ENCODE measurements around the gene TLE7.

The TLE7 gene

DNA sequence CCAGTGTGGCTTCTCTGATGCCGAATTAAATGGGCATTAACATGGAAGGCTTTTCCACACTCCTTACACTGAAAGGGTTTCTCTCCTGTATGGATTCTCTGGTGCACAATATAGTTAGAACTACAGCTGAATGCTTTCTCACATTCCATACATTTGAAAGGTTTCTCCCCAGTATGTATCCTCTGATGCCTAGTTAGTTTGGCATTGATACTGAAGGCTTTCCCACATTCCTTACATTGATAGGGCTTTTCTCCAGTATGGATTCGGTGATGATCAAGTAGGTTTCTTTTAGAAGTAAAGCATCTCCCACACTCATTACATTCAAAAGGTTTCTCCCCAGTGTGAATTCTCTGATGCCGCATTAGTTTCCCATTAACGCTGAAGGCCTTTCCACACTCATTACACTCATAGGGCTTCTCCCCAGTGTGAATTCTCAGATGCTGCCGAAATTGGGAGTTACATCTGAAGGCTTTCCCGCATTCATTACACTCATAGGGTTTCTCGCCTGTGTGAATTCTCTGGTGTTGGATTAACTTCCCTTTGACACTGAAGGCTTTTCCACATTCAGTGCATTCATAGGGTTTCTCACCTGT lies 6.5 kb upstream of the TLE7 start:
- no peak overlapping the region for H3K9ac ChIP-seq (ENCODE audit: low read length)
- peak overlapping the region; percentile 70 for H3K4me3 ChIP-seq (ENCODE audit: low read length)
- no peak for DNase-seq (ENCODE audit: low read depth)
- H3K36me3 ChIP-seq (ENCODE audit: control insufficient read depth, insufficient read depth, low read length, severe bottlenecking): peaks cover 65% of the 10 kb centered on the region
- no peaks in the 10 kb centered on the region for H3K4me1 ChIP-seq (ENCODE audit: control insufficient read depth, insufficient read depth, low read length)
- H3K27me3 ChIP-seq (replicated peaks; ENCODE audit: control insufficient read depth, insufficient read depth, low read length): no peaks in the 10 kb centered on the region
- peaks cover 96% of the 10 kb centered on the region for H3K9me3 ChIP-seq (ENCODE audit: control insufficient read depth, low read length)

DNA sequence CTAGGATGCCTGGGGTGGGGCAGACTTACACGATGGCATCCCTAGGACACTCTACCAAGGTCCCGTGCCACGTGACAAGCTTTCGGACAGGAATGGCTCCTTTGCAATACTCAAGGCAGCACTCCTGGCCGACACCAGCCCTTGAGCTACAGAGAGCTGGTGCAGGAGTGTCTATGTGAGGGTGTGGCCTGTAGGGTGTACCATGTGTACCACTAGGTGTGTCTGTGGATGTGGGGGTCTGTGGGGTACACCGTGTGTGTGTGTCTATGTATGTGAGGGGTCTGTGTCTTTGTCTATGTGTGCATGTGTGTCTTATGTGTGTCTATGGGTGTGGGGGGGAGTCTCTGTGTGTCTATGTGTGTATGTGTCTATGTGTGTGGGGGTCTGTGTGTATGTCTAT lies 1.9 kb upstream of the TLE7 start:
- no peaks in the 10 kb centered on the region for H3K4me1 ChIP-seq (ENCODE audit: control insufficient read depth, insufficient read depth, low read length)
- peaks cover 6% of the 10 kb centered on the region for H3K27me3 ChIP-seq (replicated peaks; ENCODE audit: control insufficient read depth, insufficient read depth, low read length)
- peaks cover 64% of the 10 kb centered on the region for H3K9me3 ChIP-seq (ENCODE audit: control insufficient read depth, low read length)
- no peak overlapping the region for H3K4me3 ChIP-seq (ENCODE audit: low read length)
- no peak for DNase-seq (ENCODE audit: low read depth)
- H3K36me3 ChIP-seq (ENCODE audit: control insufficient read depth, insufficient read depth, low read length, severe bottlenecking): peaks cover 18% of the 10 kb centered on the region
- H3K9ac ChIP-seq (ENCODE audit: low read length): no peak overlapping the region

DNA sequence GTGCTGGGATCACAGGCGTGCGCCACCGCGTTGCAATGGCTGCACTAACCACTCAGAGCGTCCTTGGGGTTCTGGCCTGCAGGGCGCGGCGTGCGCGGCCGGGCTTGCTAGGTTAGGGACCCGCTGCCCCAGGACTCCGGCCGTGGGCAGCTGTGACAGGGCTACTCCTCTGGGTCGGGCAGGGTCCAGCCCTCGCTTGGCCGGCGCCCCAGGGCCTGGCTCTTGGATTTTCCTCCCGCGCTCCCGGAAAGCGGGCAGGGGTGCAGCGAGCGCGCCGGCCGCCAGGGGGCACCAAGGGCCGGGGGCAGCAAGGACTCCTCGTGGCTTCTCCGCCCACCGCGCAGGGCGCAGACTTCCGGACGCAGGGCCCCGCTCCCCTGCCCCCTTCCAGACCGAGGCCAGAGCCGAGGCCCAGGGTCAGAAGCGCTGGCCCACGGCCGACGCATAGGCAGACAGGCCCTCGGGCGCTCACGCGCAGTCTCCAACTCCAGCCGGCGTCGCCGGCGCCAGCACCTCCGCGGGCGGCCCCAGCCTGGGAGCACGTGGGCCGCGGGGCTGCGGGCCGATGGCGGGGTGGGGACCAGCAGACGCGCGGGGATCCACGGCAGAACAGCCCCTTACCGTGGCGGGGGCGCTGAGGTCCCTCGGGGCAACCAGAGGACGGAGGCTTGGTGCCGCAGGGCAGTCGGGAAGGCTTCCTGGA lies 355 bp downstream of the TLE7 start:
- Histone ChIP-seq H3K27me3 (replicated peaks; ENCODE audit: control insufficient read depth, insufficient read depth, low read length) (peaks cover 13% of the 10 kb centered on the region), H3K9me3 (ENCODE audit: control insufficient read depth, low read length) (peaks cover 41% of the 10 kb centered on the region), H3K9ac (ENCODE audit: low read length) (no peak overlapping the region), H3K4me3 (ENCODE audit: low read length) (no peak overlapping the region), H3K36me3 (ENCODE audit: control insufficient read depth, insufficient read depth, low read length, severe bottlenecking) (no peaks in the 10 kb centered on the region), H3K4me1 (ENCODE audit: control insufficient read depth, insufficient read depth, low read length) (no peaks in the 10 kb centered on the region)
- no peak for DNase-seq (ENCODE audit: low read depth)

DNA sequence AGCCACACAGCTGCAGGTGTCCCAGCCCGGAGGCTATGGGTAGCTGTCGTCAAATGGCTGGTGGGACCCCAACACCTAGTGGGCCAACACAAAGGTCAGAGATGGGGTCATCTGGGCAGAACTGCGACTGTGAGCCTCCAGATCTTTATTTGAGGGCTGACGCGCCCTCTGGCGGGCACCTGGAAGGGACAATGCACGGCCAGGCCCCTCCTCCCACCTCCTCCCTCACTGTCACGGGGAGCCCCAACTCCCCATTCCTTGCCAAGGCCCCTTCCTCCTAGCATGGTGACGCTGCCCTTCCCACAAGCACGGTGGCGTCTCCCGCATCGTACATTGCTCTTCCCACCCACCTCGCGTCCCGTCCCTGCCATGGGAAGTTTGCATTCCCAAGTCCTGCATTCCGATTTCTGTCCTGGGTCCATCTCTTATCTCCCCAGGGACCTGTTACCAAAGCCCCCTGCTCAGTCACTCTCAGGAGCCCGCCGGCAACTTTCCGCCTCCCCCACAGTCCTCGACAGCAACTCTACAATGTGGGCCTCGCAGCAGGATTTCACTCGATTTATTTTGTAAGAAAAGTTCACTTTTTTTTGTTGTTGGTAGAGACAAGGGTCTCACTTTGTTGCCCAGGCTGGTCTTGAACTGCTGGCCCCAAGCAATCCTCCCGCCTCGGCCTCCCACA lies 1.0 kb downstream of the TLE7 start:
- no peak overlapping the region for H3K4me3 ChIP-seq (ENCODE audit: low read length)
- no peak for DNase-seq (ENCODE audit: low read depth)

DNA sequence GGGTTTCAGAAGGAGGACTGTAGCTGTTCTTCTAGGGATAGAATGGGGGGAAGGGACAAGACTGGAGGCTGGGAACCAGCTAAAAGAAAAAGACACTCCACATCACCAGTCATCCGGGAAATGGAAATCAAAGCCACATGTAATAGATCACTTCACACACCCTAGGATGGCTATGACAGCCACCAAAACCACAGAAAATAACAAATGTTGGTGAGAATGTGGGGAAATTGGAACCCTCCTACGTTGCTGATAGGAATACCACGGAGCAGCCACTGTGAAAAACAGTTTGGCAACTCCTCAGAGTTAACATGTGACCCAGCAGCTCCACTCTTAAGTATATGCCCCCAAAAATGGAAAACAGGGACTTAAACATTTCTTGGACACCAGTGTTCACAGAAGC lies 2.3 kb downstream of the TLE7 start:
- DNase-seq (ENCODE audit: low read depth): no peak

More for the DNA sequence above, 1.0 kb downstream of the TLE7 start:
- no peaks in the 10 kb centered on the region for H3K36me3 ChIP-seq (ENCODE audit: control insufficient read depth, insufficient read depth, low read length, severe bottlenecking)
- H3K27me3 ChIP-seq (replicated peaks; ENCODE audit: control insufficient read depth, insufficient read depth, low read length): peaks cover 13% of the 10 kb centered on the region
- H3K9ac ChIP-seq (ENCODE audit: low read length): no peak overlapping the region
- H3K4me1 ChIP-seq (ENCODE audit: control insufficient read depth, insufficient read depth, low read length): no peaks in the 10 kb centered on the region
- H3K9me3 ChIP-seq (ENCODE audit: control insufficient read depth, low read length): peaks cover 34% of the 10 kb centered on the region

DNA sequence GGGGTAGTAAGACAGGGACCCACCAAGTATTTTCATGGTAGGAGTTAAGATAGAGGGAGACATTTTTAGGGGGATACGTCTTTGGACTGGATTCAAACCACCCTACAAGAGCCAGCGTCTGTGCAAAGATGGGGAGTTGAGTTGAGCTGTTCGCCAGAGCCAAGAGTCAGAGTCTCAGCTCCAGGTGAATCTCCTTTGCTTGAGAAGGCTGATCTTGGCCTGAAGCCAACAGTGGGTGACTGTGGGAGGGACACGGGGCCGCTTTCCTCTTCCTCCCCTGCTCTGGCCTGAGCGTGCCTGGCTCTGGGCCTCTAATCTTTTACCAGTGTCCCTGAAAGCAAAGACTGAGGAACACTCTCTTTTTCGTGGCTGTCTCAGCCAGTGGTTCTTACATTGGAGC lies 5.4 kb downstream of the TLE7 start:
- H3K27me3 ChIP-seq (replicated peaks; ENCODE audit: control insufficient read depth, insufficient read depth, low read length): peaks cover 19% of the 10 kb centered on the region
- H3K4me1 ChIP-seq (ENCODE audit: control insufficient read depth, insufficient read depth, low read length): peaks cover 9% of the 10 kb centered on the region
- H3K9ac ChIP-seq (ENCODE audit: low read length): no peak overlapping the region
- DNase-seq (ENCODE audit: low read depth): no peak
- no peaks in the 10 kb centered on the region for H3K9me3 ChIP-seq (ENCODE audit: control insufficient read depth, low read length)
- H3K36me3 ChIP-seq (ENCODE audit: control insufficient read depth, insufficient read depth, low read length, severe bottlenecking): no peaks in the 10 kb centered on the region
- no peak overlapping the region for H3K4me3 ChIP-seq (ENCODE audit: low read length)

More for the DNA sequence above, 2.3 kb downstream of the TLE7 start:
- Histone ChIP-seq H3K27me3 (replicated peaks; ENCODE audit: control insufficient read depth, insufficient read depth, low read length) (peaks cover 13% of the 10 kb centered on the region), H3K9ac (ENCODE audit: low read length) (no peak overlapping the region), H3K4me3 (ENCODE audit: low read length) (no peak overlapping the region), H3K36me3 (ENCODE audit: control insufficient read depth, insufficient read depth, low read length, severe bottlenecking) (no peaks in the 10 kb centered on the region), H3K9me3 (ENCODE audit: control insufficient read depth, low read length) (peaks cover 24% of the 10 kb centered on the region), H3K4me1 (ENCODE audit: control insufficient read depth, insufficient read depth, low read length) (peaks cover 5% of the 10 kb centered on the region)

DNA sequence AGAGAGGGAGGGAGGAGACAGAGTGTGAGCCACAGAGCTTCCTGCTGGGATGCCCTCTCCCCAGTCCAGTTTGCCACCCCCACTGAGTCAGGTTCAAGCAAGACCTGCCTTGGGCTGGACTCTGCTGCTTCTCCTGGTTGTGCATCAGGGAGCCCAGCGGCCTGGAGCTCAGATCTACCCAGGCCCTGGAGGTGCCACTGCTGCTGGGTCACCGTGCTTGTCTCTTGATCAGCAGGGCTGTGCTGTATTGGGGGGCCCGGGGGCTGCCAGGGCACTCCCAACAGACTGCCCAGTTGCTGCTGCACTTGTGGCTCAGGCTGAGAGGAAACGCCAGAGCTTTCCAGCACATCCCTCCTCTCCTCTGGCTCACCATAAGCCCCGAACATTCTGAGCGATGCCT lies 8.9 kb downstream of the TLE7 start:
- Histone ChIP-seq H3K27me3 (replicated peaks; ENCODE audit: control insufficient read depth, insufficient read depth, low read length) (peaks cover 26% of the 10 kb centered on the region), H3K4me3 (ENCODE audit: low read length) (no peak overlapping the region), H3K9me3 (ENCODE audit: control insufficient read depth, low read length) (peaks cover 4% of the 10 kb centered on the region), H3K9ac (ENCODE audit: low read length) (no peak overlapping the region), H3K36me3 (ENCODE audit: control insufficient read depth, insufficient read depth, low read length, severe bottlenecking) (no peaks in the 10 kb centered on the region), H3K4me1 (ENCODE audit: control insufficient read depth, insufficient read depth, low read length) (peaks cover 9% of the 10 kb centered on the region)
- DNase-seq (ENCODE audit: low read depth): no peak

DNA sequence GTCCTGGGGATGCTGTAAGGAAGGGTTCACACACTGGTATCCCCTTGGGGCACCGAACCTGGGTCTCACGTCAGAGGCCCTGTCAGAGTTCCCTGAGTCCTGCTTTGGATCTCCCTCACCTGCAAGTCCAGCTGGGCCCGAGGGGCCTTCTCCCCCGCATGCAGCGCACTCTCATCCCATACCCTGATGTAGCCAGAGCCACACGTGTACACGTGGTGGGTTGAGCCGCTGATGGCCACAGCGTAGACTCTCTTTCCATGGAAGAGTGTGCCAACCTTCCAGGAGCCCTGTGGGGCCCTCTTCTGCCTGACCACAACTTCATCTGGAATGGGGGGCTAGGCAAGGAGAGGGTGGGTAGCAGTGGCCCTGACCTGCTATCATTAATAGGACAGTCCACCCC lies 9.9 kb downstream of the TLE7 start:
- DNase-seq (ENCODE audit: low read depth): no peak
- H3K4me3 ChIP-seq (ENCODE audit: low read length): no peak overlapping the region

DNA sequence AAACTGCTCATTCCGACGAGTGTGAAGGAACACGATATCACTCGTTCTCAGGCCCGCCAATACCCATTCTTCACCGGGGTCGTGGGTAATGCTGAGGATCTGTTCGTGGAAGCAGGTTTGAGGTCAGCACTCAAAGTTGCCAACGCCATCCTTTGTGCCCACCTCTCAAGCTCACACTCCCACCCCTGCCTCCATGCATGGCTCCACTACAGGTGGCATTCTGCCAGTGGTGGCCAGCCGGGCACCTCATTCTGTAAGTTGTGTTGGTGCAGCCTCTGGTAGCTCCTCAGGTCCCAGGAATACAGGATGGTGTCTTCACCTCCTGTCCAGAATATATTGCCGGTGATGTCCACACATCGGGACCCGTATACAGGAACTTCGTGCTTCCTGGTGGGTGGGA lies 10.7 kb downstream of the TLE7 start:
- no peak for DNase-seq (ENCODE audit: low read depth)
- Histone ChIP-seq H3K9me3 (ENCODE audit: control insufficient read depth, low read length) (peaks cover 4% of the 10 kb centered on the region), H3K4me3 (ENCODE audit: low read length) (no peak overlapping the region), H3K36me3 (ENCODE audit: control insufficient read depth, insufficient read depth, low read length, severe bottlenecking) (no peaks in the 10 kb centered on the region), H3K27me3 (replicated peaks; ENCODE audit: control insufficient read depth, insufficient read depth, low read length) (peaks cover 21% of the 10 kb centered on the region), H3K4me1 (ENCODE audit: control insufficient read depth, insufficient read depth, low read length) (peaks cover 9% of the 10 kb centered on the region), H3K9ac (ENCODE audit: low read length) (no peak overlapping the region)

More for the DNA sequence above, 9.9 kb downstream of the TLE7 start:
- Histone ChIP-seq H3K9me3 (ENCODE audit: control insufficient read depth, low read length) (peaks cover 4% of the 10 kb centered on the region), H3K36me3 (ENCODE audit: control insufficient read depth, insufficient read depth, low read length, severe bottlenecking) (no peaks in the 10 kb centered on the region), H3K9ac (ENCODE audit: low read length) (no peak overlapping the region), H3K27me3 (replicated peaks; ENCODE audit: control insufficient read depth, insufficient read depth, low read length) (peaks cover 21% of the 10 kb centered on the region), H3K4me1 (ENCODE audit: control insufficient read depth, insufficient read depth, low read length) (peaks cover 9% of the 10 kb centered on the region)

DNA sequence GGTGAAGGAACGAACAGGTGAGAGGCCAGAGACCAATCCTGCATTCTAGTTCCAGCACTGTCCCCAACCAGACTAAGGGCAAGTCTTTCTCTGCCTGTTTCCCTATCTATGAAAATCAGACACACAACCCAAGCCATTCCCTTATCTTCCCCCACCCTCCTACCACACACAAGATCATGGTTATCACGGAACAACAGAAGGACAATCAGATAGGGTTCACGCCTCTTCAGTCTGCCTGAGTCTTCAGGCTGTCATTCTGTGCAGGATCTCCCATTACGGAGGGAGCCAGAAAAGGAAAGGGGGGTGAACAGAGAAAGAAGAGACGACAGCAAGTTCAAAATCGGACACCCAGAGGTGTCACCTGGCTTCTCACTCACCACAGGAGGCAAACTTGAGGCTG lies 11.1 kb downstream of the TLE7 start:
- Histone ChIP-seq H3K4me3 (ENCODE audit: low read length) (no peak overlapping the region), H3K4me1 (ENCODE audit: control insufficient read depth, insufficient read depth, low read length) (peaks cover 9% of the 10 kb centered on the region), H3K36me3 (ENCODE audit: control insufficient read depth, insufficient read depth, low read length, severe bottlenecking) (no peaks in the 10 kb centered on the region), H3K9ac (ENCODE audit: low read length) (no peak overlapping the region), H3K9me3 (ENCODE audit: control insufficient read depth, low read length) (peaks cover 4% of the 10 kb centered on the region), H3K27me3 (replicated peaks; ENCODE audit: control insufficient read depth, insufficient read depth, low read length) (peaks cover 21% of the 10 kb centered on the region)
- DNase-seq (ENCODE audit: low read depth): no peak

DNA sequence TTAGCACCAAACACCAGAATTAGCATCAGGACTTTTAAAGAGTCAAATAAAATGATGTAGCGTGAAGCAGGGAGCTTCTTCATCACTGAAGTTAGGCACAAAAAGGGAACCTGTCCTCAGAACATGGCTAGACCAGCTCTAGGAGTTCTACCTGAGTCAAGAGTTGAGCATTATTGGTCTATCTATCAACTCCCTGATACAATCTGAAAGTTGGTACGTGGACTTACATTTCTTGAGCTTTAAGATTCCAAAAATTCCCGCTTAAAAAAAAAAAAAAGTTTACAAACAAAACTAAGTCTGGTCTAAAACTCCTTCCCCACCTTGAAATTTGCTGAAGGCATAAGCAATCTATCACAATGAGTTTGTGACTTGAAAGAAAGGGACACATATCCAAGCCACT lies 12.3 kb downstream of the TLE7 start:
- H3K36me3 ChIP-seq (ENCODE audit: control insufficient read depth, insufficient read depth, low read length, severe bottlenecking): no peaks in the 10 kb centered on the region
- no peak for DNase-seq (ENCODE audit: low read depth)
- H3K9ac ChIP-seq (ENCODE audit: low read length): no peak overlapping the region
- peaks cover 4% of the 10 kb centered on the region for H3K9me3 ChIP-seq (ENCODE audit: control insufficient read depth, low read length)
- peaks cover 5% of the 10 kb centered on the region for H3K4me1 ChIP-seq (ENCODE audit: control insufficient read depth, insufficient read depth, low read length)
- H3K4me3 ChIP-seq (ENCODE audit: low read length): no peak overlapping the region
- peaks cover 24% of the 10 kb centered on the region for H3K27me3 ChIP-seq (replicated peaks; ENCODE audit: control insufficient read depth, insufficient read depth, low read length)
